ENCODE data around the gene EAPP.

- TF ChIP-seq POLR2A (IDR thresholded peaks at IDR 0.05; ENCODE audit: low read depth, low read length) (no peak), TAF1 (IDR thresholded peaks at IDR 0.05; ENCODE audit: low read depth, low read length) (no peak)
Observed at GRCh38 chr14:34507884-34508283, 31.6 kb downstream of the EAPP start.
